GM21737 (cell line): Measurements from ENCODE around the gene SIGLEC15.
"Not testable (repeated sequence)": the region's sequence is repeated elsewhere in the genome, so short reads cannot be mapped to it uniquely, and the experiment has no call there.

Source experiments
- ATAC-seq: cut with Tn5 transposase; IDR thresholded peaks from one replicate; pipeline ENCODE4 v1.9.1; 2021; ENCODE audit warnings: mild to moderate bottlenecking, moderate library complexity; ENCODE audit not compliant: unreplicated experiment

SIGLEC15 gene

GRCh38 chr18:45818765-45819164, 6.7 kb upstream of the SIGLEC15 start:
- not testable (repeated sequence) for ATAC-seq

- no peak for ATAC-seq
These were observed 5.2 kb upstream of the SIGLEC15 start for GRCh38 chr18:45820106-45820745.

- no peak for ATAC-seq
These were observed 4.4 kb upstream of the SIGLEC15 start for GRCh38 chr18:45821026-45821425.

GRCh38 chr18:45821711-45822110, 3.8 kb upstream of the SIGLEC15 start:
- no peak for ATAC-seq

- ATAC-seq: no peak
These were observed 609 bp downstream of the SIGLEC15 start for GRCh38 chr18:45826084-45826483.

- not testable (repeated sequence) for ATAC-seq
These were observed 1.2 kb downstream of the SIGLEC15 start for GRCh38 chr18:45826716-45827115.

- no peak for ATAC-seq
These were observed 3.7 kb downstream of the SIGLEC15 start for GRCh38 chr18:45828917-45829811.

GRCh38 chr18:45829855-45830254, 4.4 kb downstream of the SIGLEC15 start:
- no peak for ATAC-seq

- no peak for ATAC-seq
These were observed 5.4 kb downstream of the SIGLEC15 start for GRCh38 chr18:45830917-45831316.

GRCh38 chr18:45833846-45834245, 8.4 kb downstream of the SIGLEC15 start:
- ATAC-seq: no peak

GRCh38 chr18:45834306-45834705, 8.8 kb downstream of the SIGLEC15 start:
- ATAC-seq: no peak

GRCh38 chr18:45835057-45835636, 9.7 kb downstream of the SIGLEC15 start:
- ATAC-seq: no peak

GRCh38 chr18:45836242-45837205, 11.0 kb downstream of the SIGLEC15 start:
- ATAC-seq: no peak

GRCh38 chr18:45837283-45838070, 12.0 kb downstream of the SIGLEC15 start:
- ATAC-seq: peak; percentile 61

GRCh38 chr18:45838302-45839070, 13.0 kb downstream of the SIGLEC15 start:
- no peak for ATAC-seq

- ATAC-seq: no peak
These were observed 14.2 kb downstream of the SIGLEC15 start for GRCh38 chr18:45839414-45840395.

- no peak for ATAC-seq
These were observed 15.7 kb downstream of the SIGLEC15 start for GRCh38 chr18:45841060-45841764.
